Activated CD8-positive, alpha-beta memory T cell treated with anti-CD3 and anti-CD28 coated beads, Interleukin-2, amount 50 U/mL, for 1 hour (primary cell): ENCODE results near the gene GRIN2A.

ENCODE experiments used
- DNase-seq: peaks from one replicate; pipeline ENCODE4 v3.0.0-alpha.2; 2020; ENCODE audit errors: extremely low read depth

Gene GRIN2A

GRCh38 chr16:9860876-9861275, 321.4 kb downstream of the GRIN2A start:
- no peak for DNase-seq

- no peak for DNase-seq
Observed at GRCh38 chr16:9859701-9860327, 322.4 kb downstream of the GRIN2A start.

- no peak for DNase-seq
Observed at GRCh38 chr16:9854675-9855074, 327.6 kb downstream of the GRIN2A start.

- no peak for DNase-seq
Observed at GRCh38 chr16:9852003-9852402, 330.2 kb downstream of the GRIN2A start.

- no peak for DNase-seq
Observed at GRCh38 chr16:9850817-9851216, 331.4 kb downstream of the GRIN2A start.

- DNase-seq = no peak
Observed at GRCh38 chr16:9849697-9850245, 332.5 kb downstream of the GRIN2A start.

GRCh38 chr16:9847146-9847545, 335.1 kb downstream of the GRIN2A start:
- DNase-seq = no peak

GRCh38 chr16:9846362-9847099, 335.7 kb downstream of the GRIN2A start:
- DNase-seq = no peak

GRCh38 chr16:9845661-9846361, 336.4 kb downstream of the GRIN2A start:
- DNase-seq = no peak

- no peak for DNase-seq
Observed at GRCh38 chr16:9844361-9844760, 337.9 kb downstream of the GRIN2A start.

- no peak for DNase-seq
Observed at GRCh38 chr16:9843424-9844018, 338.7 kb downstream of the GRIN2A start.

GRCh38 chr16:9840761-9841665, 341.2 kb downstream of the GRIN2A start:
- DNase-seq = no peak

- DNase-seq = no peak
Observed at GRCh38 chr16:9837481-9837880, 344.7 kb downstream of the GRIN2A start.

GRCh38 chr16:9836118-9836736, 346.0 kb downstream of the GRIN2A start:
- no peak for DNase-seq

GRCh38 chr16:9827062-9827752, 355.0 kb downstream of the GRIN2A start:
- no peak for DNase-seq

GRCh38 chr16:9826656-9827055, 355.6 kb downstream of the GRIN2A start:
- DNase-seq = no peak

GRCh38 chr16:9824200-9825068, 357.8 kb downstream of the GRIN2A start:
- DNase-seq = no peak

- no peak for DNase-seq
Observed at GRCh38 chr16:9823510-9823909, 358.7 kb downstream of the GRIN2A start.

GRCh38 chr16:9821970-9822369, 360.3 kb downstream of the GRIN2A start:
- DNase-seq = no peak
